Ovary (tissue), 9 donors: ENCODE results near the gene GGCX. TPM values are rescaled to one million over a fixed set of nuclear protein-coding genes. Genes with fewer than 3 reads are reported as not detected.

Experiments
- DNase-seq, 5 donors: peaks; one replicate each; pipeline ENCODE4 v3.0.0-alpha.2; 2019 to 2020
- H3K27ac ChIP-seq, 2 donors: fragments of 200-600 bp; one replicate each; pipeline versions ENCODE4 v1.5.1 to v1.8.0; 2019 to 2022
- H3K27me3 ChIP-seq: fragments of 200-600 bp; one replicate; pipeline ENCODE4 v1.8.0; 2022
- H3K36me3 ChIP-seq: fragments of 200-600 bp; sonication (generic); one replicate; pipeline ENCODE4 v1.5.1; 2019
- H3K4me1 ChIP-seq: one replicate; pipeline ENCODE4 v1.8.1; 2013; ENCODE audit warnings: mild to moderate bottlenecking, moderate library complexity; ENCODE audit not compliant: insufficient read depth
- H3K4me3 ChIP-seq: fragments of 200-600 bp; sonication (generic); one replicate; pipeline ENCODE4 v1.5.1; 2017
- H3K9me3 ChIP-seq, 2 donors: fragments of 200-600 bp in 1 of 2; sonication (generic) in 1 of 2; one replicate each; pipeline versions ENCODE4 v1.5.1 to v1.8.1; 2013 to 2019; ENCODE audit warnings: mild to moderate bottlenecking in 1 of 2, moderate library complexity in 1 of 2
- EP300 ChIP-seq: sonication (generic); formaldehyde crosslinking; IDR thresholded peaks from one replicate; pipeline ENCODE4 v1.6.1; 2017; ENCODE audit warnings: antibody characterized with exemption
- POLR2A ChIP-seq: fragments of 450-650 bp; IDR thresholded peaks from one replicate; pipeline ENCODE4 v1.6.1; 2017; ENCODE audit warnings: antibody characterized with exemption, mild to moderate bottlenecking, moderate library complexity
- WGBS, 3 donors: extraction: QIAGEN DNeasy Blood & Tissue Kit in 1 of 3; methylation state at CpG; one replicate each; pipeline versions ENCODE4 v1.1.5 to v1.1.7; 2013 to 2017; 5-methylcytosine and 5-hydroxymethylcytosine counted together
- intact Hi-C, 4 donors: fragments of 100-400 bp; cut with DNase I; formaldehyde crosslinking; loops; one replicate each; pipeline versions ENCODE4 v1.11.0 to v1.15.1; 2022 to 2023
- polyA plus RNA-seq, 2 donors: library from polyadenylated mRNA; stranded (reverse); fragments of 200-250 nt in 1 of 2; fragments of 350-450 nt in 1 of 2; fragmentation: Illumina TruSeq in 1 of 2; extraction: RNeasy Lipid Tissue Mini Kit (QIAGEN cat#74804) in 1 of 2; gene quantifications; one replicate each; pipeline ENCODE4 v1.2.3, GENCODE V29; 2013 to 2014
- total RNA-seq, 7 donors: library from RNA; depleted of rRNA in 2 of 7; stranded (reverse); fragments of >200 nt in 2 of 7; fragmentation: NEBNext Ultra II Directional in 3 of 7; extraction: Animal tissue kit (Norgen Biotek cat#: 25700) in 3 of 7; gene quantifications; one replicate each; pipeline versions ENCODE4 v1.1.0 to v1.2.4, GENCODE V29; 2016 to 2023
- TF ChIP-seq, protein P1 (sequence below), 3 donors: fragments of 450-650 bp in 2 of 3; fragments of 200-600 bp in 1 of 3; IDR thresholded peaks; one replicate each; pipeline versions ENCODE4 v1.5.1 to v1.8.0; 2016 to 2022; ENCODE audit warnings: antibody characterized with exemption in 3 of 3, mild to moderate bottlenecking in 1 of 3
- donor health status: DM: no; HTN: no; CAD: no; lungs with moderate emphysema.
- donor health status: DM: no; HTN: no; CAD: no.
- donor health status: Bipolar disorder and iron deficiency.
- donor health status: DM: yes; HTN: yes; CAD: no.
- donor health status: DM: no; HTN: no; CAD: no.
- donor health status: DM: yes; HTN: yes; CAD: no.

GGCX gene
- total and polyA plus RNA-seq, 9 donors, result 14.2 to 35.5 (median 33.3) TPM

DNA sequence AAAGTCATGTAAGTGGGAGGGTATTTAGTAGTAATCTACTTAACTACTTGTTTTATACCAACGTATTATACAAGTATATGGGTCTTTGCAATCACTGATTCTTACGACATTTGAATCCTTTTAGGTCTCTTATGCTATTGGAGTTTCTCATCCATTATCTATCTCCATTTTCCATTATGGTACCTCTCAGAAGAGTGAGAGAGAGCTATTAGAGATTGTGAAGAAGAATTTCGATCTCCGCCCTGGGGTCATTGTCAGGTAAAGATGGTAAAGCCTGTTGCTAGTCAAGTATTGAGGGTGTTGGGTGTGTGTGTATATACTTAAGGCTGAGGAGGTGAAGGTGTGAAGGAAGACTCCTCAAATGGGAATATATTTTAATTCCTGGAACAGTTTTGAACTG is 18.5 kb downstream of the GGCX start:
- intact Hi-C loops, result no loop called here
- WGBS, 3 donors, result 71 to 75% (median 74%) methylated on average over 4 of the region's 4 CpGs
- TF ChIP-seq EP300 (no peak), POLR2A (no peak)
- TF ChIP-seq, protein P1, sequence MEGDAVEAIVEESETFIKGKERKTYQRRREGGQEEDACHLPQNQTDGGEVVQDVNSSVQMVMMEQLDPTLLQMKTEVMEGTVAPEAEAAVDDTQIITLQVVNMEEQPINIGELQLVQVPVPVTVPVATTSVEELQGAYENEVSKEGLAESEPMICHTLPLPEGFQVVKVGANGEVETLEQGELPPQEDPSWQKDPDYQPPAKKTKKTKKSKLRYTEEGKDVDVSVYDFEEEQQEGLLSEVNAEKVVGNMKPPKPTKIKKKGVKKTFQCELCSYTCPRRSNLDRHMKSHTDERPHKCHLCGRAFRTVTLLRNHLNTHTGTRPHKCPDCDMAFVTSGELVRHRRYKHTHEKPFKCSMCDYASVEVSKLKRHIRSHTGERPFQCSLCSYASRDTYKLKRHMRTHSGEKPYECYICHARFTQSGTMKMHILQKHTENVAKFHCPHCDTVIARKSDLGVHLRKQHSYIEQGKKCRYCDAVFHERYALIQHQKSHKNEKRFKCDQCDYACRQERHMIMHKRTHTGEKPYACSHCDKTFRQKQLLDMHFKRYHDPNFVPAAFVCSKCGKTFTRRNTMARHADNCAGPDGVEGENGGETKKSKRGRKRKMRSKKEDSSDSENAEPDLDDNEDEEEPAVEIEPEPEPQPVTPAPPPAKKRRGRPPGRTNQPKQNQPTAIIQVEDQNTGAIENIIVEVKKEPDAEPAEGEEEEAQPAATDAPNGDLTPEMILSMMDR (IDR thresholded peaks at IDR 0.05), result no peak
- Histone ChIP-seq H3K9me3 (no peaks in the 10 kb centered on the region), H3K27ac (no peak overlapping the region), H3K27me3 (no peaks in the 10 kb centered on the region), H3K4me3 (no peak overlapping the region), H3K4me1 (no peaks in the 10 kb centered on the region), H3K36me3 (no peaks in the 10 kb centered on the region)
- no peak for DNase-seq

DNA sequence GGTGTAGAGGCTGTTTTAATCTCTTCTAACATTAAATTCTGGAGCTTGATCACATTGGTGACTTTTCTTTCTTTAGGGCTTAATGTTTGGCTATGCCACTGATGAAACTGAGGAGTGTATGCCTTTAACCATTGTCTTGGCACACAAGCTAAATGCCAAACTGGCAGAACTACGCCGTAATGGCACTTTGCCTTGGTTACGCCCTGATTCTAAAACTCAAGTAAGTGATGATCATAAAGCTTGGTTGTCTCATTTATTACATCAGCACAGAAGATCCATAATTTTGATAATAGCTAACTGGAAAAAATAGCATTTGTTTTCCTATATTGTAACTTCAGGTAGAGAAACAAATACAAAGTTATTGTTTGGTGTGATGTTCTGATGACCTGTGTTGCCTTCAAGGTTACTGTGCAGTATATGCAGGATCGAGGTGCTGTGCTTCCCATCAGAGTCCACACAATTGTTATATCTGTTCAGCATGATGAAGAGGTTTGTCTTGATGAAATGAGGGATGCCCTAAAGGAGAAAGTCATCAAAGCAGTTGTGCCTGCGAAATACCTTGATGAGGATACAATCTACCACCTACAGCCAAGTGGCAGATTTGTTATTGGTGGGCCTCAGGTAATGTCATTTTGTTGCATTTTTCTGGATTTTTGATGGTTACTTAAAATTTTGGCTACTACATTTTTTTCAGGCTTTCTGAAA is 19.4 kb downstream of the GGCX start:
- TF ChIP-seq, protein P1 (IDR thresholded peaks at IDR 0.05), result no peak
- TF ChIP-seq EP300 (no peak), POLR2A (no peak)
- Histone ChIP-seq H3K4me3 (no peak overlapping the region), H3K4me1 (peaks cover 4% of the 10 kb centered on the region), H3K27me3 (no peaks in the 10 kb centered on the region), H3K9me3 (no peaks in the 10 kb centered on the region), H3K36me3 (no peaks in the 10 kb centered on the region), H3K27ac (no peak overlapping the region)
- no peak for DNase-seq
- intact Hi-C loops, result no loop called here
- WGBS, 3 donors, result 51 to 53% (median 52%) methylated on average over 5 of the region's 5 CpGs

DNA sequence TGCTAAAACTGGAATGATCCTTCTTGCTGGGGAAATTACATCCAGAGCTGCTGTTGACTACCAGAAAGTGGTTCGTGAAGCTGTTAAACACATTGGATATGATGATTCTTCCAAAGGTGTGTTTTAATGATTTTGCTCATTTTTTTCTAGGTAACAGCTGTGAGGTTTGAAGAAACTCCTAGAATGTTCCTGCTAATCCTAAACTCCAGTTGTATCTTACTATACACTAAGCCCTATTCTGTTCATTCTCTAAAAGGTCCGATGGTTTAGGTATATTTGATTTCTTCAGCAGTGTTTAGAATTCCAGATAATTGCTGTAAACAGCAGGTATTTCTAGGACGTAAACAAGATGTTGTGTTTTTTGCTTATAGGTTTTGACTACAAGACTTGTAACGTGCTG is 20.0 kb downstream of the GGCX start:
- intact Hi-C loops, result no loop called here
- no peaks in the 10 kb centered on the region for H3K27me3 ChIP-seq

DNA sequence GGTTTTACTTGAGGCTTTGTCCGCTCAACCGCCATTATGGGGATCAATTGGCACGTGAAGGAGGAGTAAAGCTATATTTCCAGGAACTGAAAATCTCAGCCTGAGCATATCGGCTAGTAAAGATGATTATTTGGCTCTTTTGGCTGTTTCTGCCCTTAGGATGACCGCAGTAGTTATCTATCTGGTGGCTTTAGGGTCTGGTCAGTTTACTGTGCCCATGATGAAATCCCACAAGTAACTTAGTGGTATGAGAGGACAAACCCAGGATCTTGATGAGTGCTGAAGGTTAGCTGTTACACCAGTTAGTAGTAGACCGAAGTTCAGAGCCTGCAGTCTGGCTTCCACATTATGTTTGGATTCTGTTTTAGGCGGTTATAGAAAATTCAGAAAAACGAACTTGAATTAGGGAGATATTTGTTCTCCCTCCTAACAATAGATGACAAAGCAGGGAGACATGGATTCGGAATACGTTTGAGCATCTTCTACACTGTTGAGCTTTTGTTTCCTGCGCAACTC is 21.1 kb downstream of the GGCX start:
- no peaks in the 10 kb centered on the region for H3K27me3 ChIP-seq
- TF ChIP-seq, protein P1 (IDR thresholded peaks at IDR 0.05), result no peak
- no peaks in the 10 kb centered on the region for H3K9me3 ChIP-seq
- peaks cover 4% of the 10 kb centered on the region for H3K4me1 ChIP-seq
- no peaks in the 10 kb centered on the region for H3K36me3 ChIP-seq
- H3K4me3 ChIP-seq, result peak overlapping the region; percentile 68
- intact Hi-C loops, result no loop called here
- H3K27ac ChIP-seq, result peak overlapping the region; percentile 97 to 98
- 4 to 6% (median 6%) methylated on average over 11 of the region's 11 CpGs for WGBS, 3 donors
- DNase-seq, result no peak

More for the DNA sequence above, 20.0 kb downstream of the GGCX start:
- H3K27ac ChIP-seq, result no peak overlapping the region
- peaks cover 4% of the 10 kb centered on the region for H3K4me1 ChIP-seq
- no peak for DNase-seq
- H3K9me3 ChIP-seq, result no peaks in the 10 kb centered on the region
- TF ChIP-seq, protein P1 (IDR thresholded peaks at IDR 0.05), result no peak
- TF ChIP-seq POLR2A (no peak), EP300 (no peak)
- 29 to 36% (median 32%) methylated on average over 4 of the region's 4 CpGs for WGBS, 3 donors
- peak overlapping the region; percentile 68 for H3K4me3 ChIP-seq
- no peaks in the 10 kb centered on the region for H3K36me3 ChIP-seq
